Thyroid gland (tissue), 4 donors: Measurements from ENCODE around the gene TXNL4A. TPM values are rescaled to one million over a fixed set of nuclear protein-coding genes. Genes with fewer than 3 reads are reported as not detected.

Experiments used
- DNase-seq, 2 donors: peaks; one replicate each; pipeline ENCODE4 v3.0.0-alpha.2; 2019
- H3K27ac ChIP-seq, 3 donors: fragments of 200-600 bp; sonication (generic); 1 replicate in 2 of 3; 2 replicates in 1 of 3; pipeline ENCODE4 v1.5.1; 2016 to 2019; ENCODE audit warnings: mild to moderate bottlenecking in 1 of 3, moderate library complexity in 1 of 3
- H3K27me3 ChIP-seq: fragments of 200-600 bp; sonication (generic); one replicate; pipeline ENCODE4 v1.5.1; 2019
- H3K36me3 ChIP-seq, 2 donors: fragments of 200-600 bp; sonication (generic); one replicate each; pipeline ENCODE4 v1.5.1; 2016 to 2019
- H3K4me1 ChIP-seq, 2 donors: fragments of 200-600 bp; sonication (generic); one replicate each; pipeline ENCODE4 v1.5.1; 2017 to 2019
- H3K4me3 ChIP-seq, 3 donors: fragments of 200-600 bp; sonication (generic); replicated peaks in 1 of 3; 1 replicate in 2 of 3; 2 replicates in 1 of 3; pipeline ENCODE4 v1.5.1; 2016; ENCODE audit warnings: mild to moderate bottlenecking in 1 of 3
- H3K9me3 ChIP-seq: fragments of 200-600 bp; sonication (generic); one replicate; pipeline ENCODE4 v1.5.1; 2017
- POLR2A ChIP-seq, 2 donors: fragments of 450-650 bp; IDR thresholded peaks; one replicate each; pipeline ENCODE4 v1.6.1; 2017; ENCODE audit warnings: antibody characterized with exemption in 2 of 2, mild to moderate bottlenecking in 2 of 2, moderate library complexity in 1 of 2
- WGBS, 2 donors: methylation state at CpG; one replicate each; pipeline ENCODE4 v1.1.5; 2017; 5-methylcytosine and 5-hydroxymethylcytosine counted together
- intact Hi-C: fragments of 100-400 bp; cut with DNase I; formaldehyde crosslinking; loops from one replicate; pipeline ENCODE4 v1.15.1; 2023
- total RNA-seq, 4 donors: library from RNA; depleted of rRNA; stranded (reverse); fragments of >200 nt; gene quantifications; one replicate each; pipeline ENCODE4 v1.2.3, GENCODE V29; 2016
- TF ChIP-seq, protein P1 (sequence below), 6 experiments: fragments of 200-600 bp in 3 of 6; fragments of 450-650 bp in 3 of 6; sonication (generic) in 3 of 6; IDR thresholded peaks; one replicate each; pipeline ENCODE4 v1.5.1; 2016 to 2019; ENCODE audit warnings: antibody characterized with exemption in 6 of 6, mild to moderate bottlenecking in 2 of 6, inconsistent platforms in 1 of 6, moderate library complexity in 1 of 6

TXNL4A gene
- total RNA-seq, 4 donors from 2014 or later: 22.9 to 37.4 (median 30.2) TPM

DNA sequence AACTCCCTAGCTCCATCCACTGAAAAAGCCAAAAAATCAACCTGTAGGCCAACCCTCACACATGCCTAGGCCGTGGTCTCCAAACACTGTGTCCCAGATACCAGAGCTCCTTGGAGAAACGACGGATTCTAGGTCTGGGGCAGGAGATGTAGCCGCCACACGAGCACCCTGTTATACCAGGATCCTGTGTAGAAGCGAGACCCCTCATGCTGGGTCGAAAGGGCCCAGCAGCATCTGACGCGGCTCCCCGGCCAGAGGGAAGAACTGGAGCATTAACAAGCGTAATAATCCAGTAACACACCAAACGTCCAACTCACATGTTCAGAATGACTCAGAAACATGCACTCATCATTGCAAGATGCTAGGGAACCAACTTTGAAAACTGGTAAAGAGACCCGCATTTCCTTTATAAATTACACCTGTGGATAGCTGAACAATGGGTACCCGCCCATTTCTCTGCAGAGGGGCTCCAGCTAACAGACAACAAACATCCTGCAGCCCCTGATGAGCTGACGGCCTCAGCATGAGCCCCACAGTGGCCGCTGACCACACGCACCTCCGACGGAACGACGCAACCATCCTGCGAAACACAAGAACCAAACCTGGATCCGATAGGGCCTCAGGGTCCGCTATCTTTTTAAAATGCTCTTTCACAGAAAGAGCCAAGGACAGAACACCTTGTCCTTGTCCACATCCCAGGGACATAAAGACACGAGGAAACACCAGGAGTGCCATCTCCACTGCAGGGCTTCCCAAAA lies 51.1 kb downstream of the TXNL4A start:
- WGBS, 2 donors: 96 to 97% methylated on average over 25 of the region's 25 CpGs
- Histone ChIP-seq H3K9me3 (no peaks in the 10 kb centered on the region), H3K4me3 (no peak overlapping the region), H3K36me3 (peaks cover 19 to 25% of the 10 kb centered on the region in 2 donors), H3K27me3 (no peaks in the 10 kb centered on the region), H3K27ac (peak overlapping the region in 2 of 3 donors; percentile 88 to 94), H3K4me1 (peaks cover 47 to 58% of the 10 kb centered on the region in 2 donors)
- TF ChIP-seq, protein P1, sequence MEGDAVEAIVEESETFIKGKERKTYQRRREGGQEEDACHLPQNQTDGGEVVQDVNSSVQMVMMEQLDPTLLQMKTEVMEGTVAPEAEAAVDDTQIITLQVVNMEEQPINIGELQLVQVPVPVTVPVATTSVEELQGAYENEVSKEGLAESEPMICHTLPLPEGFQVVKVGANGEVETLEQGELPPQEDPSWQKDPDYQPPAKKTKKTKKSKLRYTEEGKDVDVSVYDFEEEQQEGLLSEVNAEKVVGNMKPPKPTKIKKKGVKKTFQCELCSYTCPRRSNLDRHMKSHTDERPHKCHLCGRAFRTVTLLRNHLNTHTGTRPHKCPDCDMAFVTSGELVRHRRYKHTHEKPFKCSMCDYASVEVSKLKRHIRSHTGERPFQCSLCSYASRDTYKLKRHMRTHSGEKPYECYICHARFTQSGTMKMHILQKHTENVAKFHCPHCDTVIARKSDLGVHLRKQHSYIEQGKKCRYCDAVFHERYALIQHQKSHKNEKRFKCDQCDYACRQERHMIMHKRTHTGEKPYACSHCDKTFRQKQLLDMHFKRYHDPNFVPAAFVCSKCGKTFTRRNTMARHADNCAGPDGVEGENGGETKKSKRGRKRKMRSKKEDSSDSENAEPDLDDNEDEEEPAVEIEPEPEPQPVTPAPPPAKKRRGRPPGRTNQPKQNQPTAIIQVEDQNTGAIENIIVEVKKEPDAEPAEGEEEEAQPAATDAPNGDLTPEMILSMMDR (IDR thresholded peaks at IDR 0.05): no peak
- TF ChIP-seq POLR2A (IDR thresholded peaks at IDR 0.05): no peak
- DNase-seq: no peak
- intact Hi-C loops: no loop called here

DNA sequence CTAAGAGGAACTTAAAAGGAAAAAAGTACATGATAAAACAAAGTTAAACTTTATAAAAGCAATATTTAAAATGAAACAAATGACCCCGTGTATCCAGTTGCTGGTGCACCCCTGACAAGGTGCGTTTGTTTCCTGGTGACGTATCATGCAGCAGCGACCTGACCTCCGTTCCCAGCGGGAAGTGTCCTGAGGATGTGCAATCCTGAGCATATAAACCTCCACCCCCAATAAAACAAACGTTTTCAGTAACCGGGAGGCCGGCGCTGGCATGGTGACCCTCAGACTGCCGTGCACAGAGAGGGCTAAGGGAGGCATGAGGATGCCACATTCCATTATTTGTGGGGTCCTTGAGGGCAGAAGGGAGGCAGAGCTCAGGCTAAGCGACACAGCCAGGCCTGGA lies 51.7 kb downstream of the TXNL4A start:
- no peaks in the 10 kb centered on the region for H3K9me3 ChIP-seq
- WGBS, 2 donors: 93 to 94% methylated on average over 12 of the region's 12 CpGs
- peaks cover 13 to 18% of the 10 kb centered on the region in 2 donors for H3K36me3 ChIP-seq
- TF ChIP-seq, protein P1 (IDR thresholded peaks at IDR 0.05): no peak
- TF ChIP-seq POLR2A (IDR thresholded peaks at IDR 0.05): no peak
- H3K4me1 ChIP-seq: peaks cover 47 to 58% of the 10 kb centered on the region in 2 donors
- peak overlapping the region in 2 of 3 donors; percentile 33 to 94 for H3K27ac ChIP-seq
- no peak overlapping the region for H3K4me3 ChIP-seq
- peak in 1 of 2 donors; percentile 2 for DNase-seq
- intact Hi-C loops: no loop called here
- no peaks in the 10 kb centered on the region for H3K27me3 ChIP-seq

DNA sequence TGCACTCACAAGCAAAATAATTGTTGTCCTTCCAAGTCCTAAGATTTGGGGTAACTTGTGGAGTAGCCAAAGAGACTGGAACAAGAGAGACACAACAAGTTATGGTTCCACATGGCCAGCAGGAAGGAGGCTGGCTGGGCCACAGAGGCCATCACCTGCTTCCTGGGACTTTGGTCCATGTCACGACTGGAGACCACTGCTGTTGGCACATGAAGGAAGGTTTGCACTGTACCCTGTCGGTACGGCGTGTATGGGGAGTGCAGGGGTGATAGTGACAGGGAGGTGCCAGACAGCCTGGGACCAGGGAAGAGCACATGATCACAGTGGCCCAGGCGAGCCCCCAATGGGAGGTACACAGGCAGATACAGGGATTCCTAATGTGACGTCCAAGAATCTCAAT lies 52.4 kb downstream of the TXNL4A start:
- peaks cover 45 to 56% of the 10 kb centered on the region in 2 donors for H3K4me1 ChIP-seq
- intact Hi-C loops: no loop called here
- TF ChIP-seq POLR2A (IDR thresholded peaks at IDR 0.05): no peak
- TF ChIP-seq, protein P1 (IDR thresholded peaks at IDR 0.05): no peak
- H3K27me3 ChIP-seq: no peaks in the 10 kb centered on the region
- peak overlapping the region in 2 of 3 donors; percentile 33 to 94 for H3K27ac ChIP-seq
- H3K9me3 ChIP-seq: no peaks in the 10 kb centered on the region
- peaks cover 5 to 14% of the 10 kb centered on the region in 2 donors for H3K36me3 ChIP-seq
- 95 to 97% methylated on average over 6 of the region's 6 CpGs for WGBS, 2 donors
- no peak overlapping the region for H3K4me3 ChIP-seq
- DNase-seq: peak in 1 of 2 donors; percentile 2

DNA sequence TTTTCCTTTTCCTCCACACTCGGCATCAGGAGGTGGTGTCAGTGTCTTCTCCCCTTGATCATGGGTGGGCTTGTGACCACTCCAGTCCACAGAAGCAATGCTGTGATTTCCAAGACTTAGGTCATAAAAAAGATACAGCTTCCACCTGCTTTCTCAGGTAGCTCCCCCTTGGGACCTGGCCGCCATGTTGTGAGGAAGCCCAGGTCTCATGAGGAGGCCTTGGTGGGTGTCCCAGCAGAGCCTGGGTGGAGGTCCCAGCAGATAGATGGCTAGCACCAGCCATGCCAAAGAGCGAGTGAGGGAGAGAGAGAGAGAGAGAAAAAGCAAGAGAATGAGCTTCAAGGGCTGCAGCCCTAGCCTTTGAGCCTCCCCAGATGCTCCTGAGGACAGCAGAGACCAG lies 52.9 kb downstream of the TXNL4A start:
- 94 to 100% methylated on average over 3 of the region's 3 CpGs for WGBS, 2 donors
- H3K4me3 ChIP-seq: no peak overlapping the region
- H3K36me3 ChIP-seq: peaks cover 5 to 10% of the 10 kb centered on the region in 2 donors
- no peak for TF ChIP-seq POLR2A (IDR thresholded peaks at IDR 0.05)
- TF ChIP-seq, protein P1 (IDR thresholded peaks at IDR 0.05): no peak
- H3K27ac ChIP-seq: peak overlapping the region in 2 of 3 donors; percentile 33 to 94
- H3K4me1 ChIP-seq: peaks cover 43 to 52% of the 10 kb centered on the region in 2 donors
- no peaks in the 10 kb centered on the region for H3K27me3 ChIP-seq
- DNase-seq: no peak
- H3K9me3 ChIP-seq: no peaks in the 10 kb centered on the region
- intact Hi-C loops: no loop called here

DNA sequence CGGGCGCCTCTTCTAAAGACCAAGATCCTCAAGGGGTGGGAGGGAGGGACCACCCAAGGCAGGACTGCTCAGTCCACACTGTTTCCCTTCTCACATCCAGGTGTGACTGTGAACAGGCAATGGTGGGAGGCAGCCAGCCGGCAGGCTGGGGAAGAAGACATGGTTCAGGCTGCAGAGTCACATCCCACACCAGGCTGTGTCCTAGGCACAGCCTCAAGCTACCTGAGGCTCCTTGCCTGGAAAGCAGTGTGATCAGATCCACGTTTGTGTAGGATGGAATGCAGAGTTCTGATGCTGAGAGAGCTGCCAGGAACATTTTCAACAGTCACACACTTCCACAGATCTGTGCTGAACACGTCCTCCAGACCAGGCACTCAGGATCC lies 53.3 kb downstream of the TXNL4A start:
- WGBS, 2 donors: 73 to 93% methylated on average over 5 of the region's 5 CpGs
- Histone ChIP-seq H3K36me3 (peaks cover 5 to 8% of the 10 kb centered on the region in 2 donors), H3K4me3 (no peak overlapping the region), H3K27ac (peak overlapping the region in 1 of 3 donors; percentile 94), H3K4me1 (peaks cover 38 to 48% of the 10 kb centered on the region in 2 donors), H3K27me3 (no peaks in the 10 kb centered on the region), H3K9me3 (no peaks in the 10 kb centered on the region)
- intact Hi-C loops: no loop called here
- TF ChIP-seq, protein P1 (IDR thresholded peaks at IDR 0.05): no peak
- TF ChIP-seq POLR2A (IDR thresholded peaks at IDR 0.05): no peak
- DNase-seq: no peak
